Measurements from ENCODE around the gene CLEC12A.
A peak's percentile ranks its signal among the peaks of the same experiment; 100 is the strongest.
"Not testable (repeated sequence)": the region's sequence is repeated elsewhere in the genome, so short reads cannot be mapped to it uniquely, and the experiment has no call there.

The CLEC12A gene

GRCh38 chr12:9947674-9948073 is 23.5 kb upstream of the CLEC12A start:
- TF ChIP-seq CTCF (IDR thresholded peaks at IDR 0.05; ENCODE audit: insufficient read depth, low read depth, low read length, missing control alignments) = no peak
- no peak overlapping the region for H3K4me3 ChIP-seq (ENCODE audit: low read depth, low read length)
- DNase-seq (ENCODE audit: low read depth) = peak; percentile 30

- peak; percentile 87 for DNase-seq (ENCODE audit: low read depth)
Observed at GRCh38 chr12:9948606-9949296, 22.5 kb upstream of the CLEC12A start.

GRCh38 chr12:9951026-9951675 is 20.1 kb upstream of the CLEC12A start:
- DNase-seq (ENCODE audit: low read depth) = peak; percentile 41
- no peak for TF ChIP-seq CTCF (IDR thresholded peaks at IDR 0.05; ENCODE audit: insufficient read depth, low read depth, low read length, missing control alignments)
- no peak overlapping the region for H3K4me3 ChIP-seq (ENCODE audit: low read depth, low read length)

More at GRCh38 chr12:9948606-9949296, 22.5 kb upstream of the CLEC12A start:
- 0 out of 2 replicates have a peak overlapping the region, but pooled peaks have one; percentile 16 for H3K4me3 ChIP-seq (ENCODE audit: low read depth, low read length)
- no peak for TF ChIP-seq CTCF (IDR thresholded peaks at IDR 0.05; ENCODE audit: insufficient read depth, low read depth, low read length, missing control alignments)

GRCh38 chr12:9952954-9953729 is 18.1 kb upstream of the CLEC12A start:
- not testable (repeated sequence) for H3K4me3 ChIP-seq (ENCODE audit: low read depth, low read length); DNase-seq (ENCODE audit: low read depth)

- no peak overlapping the region for H3K4me3 ChIP-seq (ENCODE audit: low read depth, low read length)
- TF ChIP-seq CTCF (IDR thresholded peaks at IDR 0.05; ENCODE audit: insufficient read depth, low read depth, low read length, missing control alignments) = no peak
- DNase-seq (ENCODE audit: low read depth) = no peak
Observed at GRCh38 chr12:9957834-9958233, 13.4 kb upstream of the CLEC12A start.

- TF ChIP-seq CTCF (IDR thresholded peaks at IDR 0.05; ENCODE audit: insufficient read depth, low read depth, low read length, missing control alignments) = no peak
- no peak for DNase-seq (ENCODE audit: low read depth)
Observed at GRCh38 chr12:9960590-9960989, 10.6 kb upstream of the CLEC12A start.

GRCh38 chr12:9961106-9961505 is 10.1 kb upstream of the CLEC12A start:
- H3K4me3 ChIP-seq (ENCODE audit: low read depth, low read length) = no peak overlapping the region
- peak; percentile 54 for DNase-seq (ENCODE audit: low read depth)
- TF ChIP-seq CTCF (IDR thresholded peaks at IDR 0.05; ENCODE audit: insufficient read depth, low read depth, low read length, missing control alignments) = no peak

More at GRCh38 chr12:9960590-9960989, 10.6 kb upstream of the CLEC12A start:
- no peak overlapping the region for H3K4me3 ChIP-seq (ENCODE audit: low read depth, low read length)

All from GM12865 (cell line).